Measurements from ENCODE around the gene PCNX2. TPM values are rescaled to one million over a fixed set of nuclear protein-coding genes. Genes with fewer than 3 reads are reported as not detected.
A peak's percentile ranks its signal among the peaks of the same experiment; 100 is the strongest.
"Not testable (repeated sequence)": the region's sequence is repeated elsewhere in the genome, so short reads cannot be mapped to it uniquely, and the experiment has no call there.

Gene PCNX2
- polyA plus RNA-seq, 1 donor from 2014 or later: 6.5 TPM

GRCh38 chr1:233193741-233194140 lies 101.8 kb downstream of the PCNX2 start:
- H3K4me1 Mint-ChIP-seq: peaks cover 0 to 1% (median 0%) of the 10 kb centered on the region in 3 donors
- H3K27ac Mint-ChIP-seq: peak overlapping the region in 1 of 3 donors; percentile 4
- no peaks in the 10 kb centered on the region for H3K27me3 Mint-ChIP-seq
- peaks cover 26% of the 10 kb centered on the region for H3K36me3 Mint-ChIP-seq
- peaks cover 0 to 16% (median 3%) of the 10 kb centered on the region in 3 donors for H3K9me3 Mint-ChIP-seq
- H3K4me3 Mint-ChIP-seq: no peak overlapping the region

DNA sequence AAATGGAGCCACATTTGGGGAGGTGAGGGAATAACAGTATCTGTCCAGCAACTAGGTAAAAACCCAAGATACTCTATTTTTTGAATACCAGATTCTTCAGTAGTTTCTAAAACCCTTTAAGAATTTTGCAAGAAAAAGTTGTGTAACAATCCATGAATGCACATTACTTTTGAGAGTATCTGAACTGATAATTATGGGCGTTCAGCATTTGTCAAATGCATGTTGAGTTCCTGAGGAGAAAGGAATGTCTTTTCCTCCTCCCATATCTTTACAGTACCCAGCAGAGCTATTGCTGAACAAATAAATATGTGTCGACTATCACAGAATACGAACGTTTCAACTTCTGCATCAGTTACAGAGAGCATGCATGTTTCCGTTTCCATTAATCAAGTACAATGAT lies 104.5 kb downstream of the PCNX2 start:
- H3K4me1 Mint-ChIP-seq: peaks cover 0 to 3% (median 0%) of the 10 kb centered on the region in 3 donors
- H3K27me3 Mint-ChIP-seq: no peaks in the 10 kb centered on the region
- no peak overlapping the region for H3K4me3 Mint-ChIP-seq
- peaks cover 26% of the 10 kb centered on the region for H3K36me3 Mint-ChIP-seq
- H3K9me3 Mint-ChIP-seq: peaks cover 0 to 11% (median 3%) of the 10 kb centered on the region in 3 donors
- H3K27ac Mint-ChIP-seq: no peak overlapping the region

GRCh38 chr1:233189526-233189925 lies 106.0 kb downstream of the PCNX2 start:
- Mint-ChIP-seq H3K27me3 (no peaks in the 10 kb centered on the region), H3K9me3 (peaks cover 0 to 8% (median 0%) of the 10 kb centered on the region in 3 donors), H3K27ac (no peak overlapping the region), H3K36me3 (peaks cover 21% of the 10 kb centered on the region), H3K4me1 (peaks cover 0 to 3% (median 0%) of the 10 kb centered on the region in 3 donors), H3K4me3 (no peak overlapping the region)

- Mint-ChIP-seq H3K4me3 (no peak overlapping the region), H3K27me3 (no peaks in the 10 kb centered on the region), H3K9me3 (no peaks in the 10 kb centered on the region), H3K36me3 (peaks cover 31% of the 10 kb centered on the region), H3K4me1 (peaks cover 0 to 2% (median 0%) of the 10 kb centered on the region in 3 donors), H3K27ac (no peak overlapping the region)
Measured at GRCh38 chr1:233188061-233188460, 107.5 kb downstream of the PCNX2 start.

DNA sequence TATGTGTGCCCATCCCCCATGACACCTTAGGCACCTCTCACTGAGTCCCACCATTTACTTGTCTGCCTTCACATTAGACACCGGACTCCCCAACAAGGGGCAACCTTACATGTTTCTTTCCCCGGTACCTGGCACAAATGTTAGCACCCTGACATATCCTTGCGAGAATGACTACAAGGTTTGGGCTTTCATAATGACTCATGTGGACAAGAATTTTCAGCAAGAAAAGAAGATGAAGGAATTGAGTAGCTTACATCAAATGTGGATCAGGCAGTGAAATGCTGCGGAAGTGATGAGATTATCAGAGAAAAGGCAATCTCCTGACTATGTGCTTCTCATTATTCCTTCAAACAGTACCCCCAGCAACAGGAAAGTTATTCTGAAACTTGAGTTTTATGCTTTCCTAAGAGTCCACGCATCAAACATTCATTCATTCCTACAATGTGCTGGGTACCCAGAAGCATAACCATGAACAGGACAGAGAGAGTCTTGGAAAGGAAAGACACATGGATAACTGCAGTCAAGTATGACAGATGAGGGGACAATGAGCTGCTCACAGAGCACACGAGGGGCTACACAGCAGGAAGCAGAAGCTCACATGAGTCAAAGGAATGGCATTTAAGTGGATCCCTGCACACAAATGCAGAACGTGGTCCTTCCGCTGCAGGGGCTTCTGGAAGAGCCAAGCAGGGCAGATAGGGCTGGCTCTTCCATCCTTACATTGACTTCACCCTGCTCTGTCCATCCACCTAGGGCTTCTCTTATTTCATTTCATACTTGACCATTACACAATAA lies 112.1 kb downstream of the PCNX2 start:
- peak overlapping the region in 1 of 3 donors; percentile 53 for H3K27ac Mint-ChIP-seq
- H3K4me1 Mint-ChIP-seq: peaks cover 10 to 14% (median 10%) of the 10 kb centered on the region in 3 donors
- H3K4me3 Mint-ChIP-seq: no peak overlapping the region
- peaks cover 25% of the 10 kb centered on the region for H3K36me3 Mint-ChIP-seq
- H3K9me3 Mint-ChIP-seq: peaks cover 0 to 7% (median 3%) of the 10 kb centered on the region in 3 donors
- H3K27me3 Mint-ChIP-seq: no peaks in the 10 kb centered on the region

DNA sequence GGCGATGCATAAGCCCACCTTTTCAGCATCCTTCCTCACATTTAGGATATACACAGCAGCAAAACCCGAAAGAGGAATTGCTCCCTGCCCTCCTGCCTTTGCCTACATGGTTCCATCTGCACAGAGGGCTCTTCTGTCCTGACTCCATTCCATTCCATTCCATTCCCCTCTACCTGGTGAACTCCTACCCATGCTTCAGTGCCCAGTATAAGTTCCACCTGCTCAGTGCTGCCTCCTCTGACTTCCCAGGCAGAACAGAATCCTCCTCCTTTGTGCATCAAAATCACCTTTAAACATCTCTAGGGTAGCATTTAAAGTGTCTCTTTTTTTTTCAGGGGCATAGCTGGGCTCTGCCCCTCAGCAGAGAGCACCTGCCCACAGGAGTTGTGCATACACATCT lies 112.9 kb downstream of the PCNX2 start:
- H3K4me1 Mint-ChIP-seq: peaks cover 10 to 14% (median 10%) of the 10 kb centered on the region in 3 donors
- H3K4me3 Mint-ChIP-seq: peak overlapping the region in 1 of 4 donors; percentile 19
- H3K27me3 Mint-ChIP-seq: no peaks in the 10 kb centered on the region
- H3K36me3 Mint-ChIP-seq: peaks cover 29% of the 10 kb centered on the region
- H3K27ac Mint-ChIP-seq: no peak overlapping the region
- H3K9me3 Mint-ChIP-seq: peaks cover 0 to 8% (median 3%) of the 10 kb centered on the region in 3 donors

DNA sequence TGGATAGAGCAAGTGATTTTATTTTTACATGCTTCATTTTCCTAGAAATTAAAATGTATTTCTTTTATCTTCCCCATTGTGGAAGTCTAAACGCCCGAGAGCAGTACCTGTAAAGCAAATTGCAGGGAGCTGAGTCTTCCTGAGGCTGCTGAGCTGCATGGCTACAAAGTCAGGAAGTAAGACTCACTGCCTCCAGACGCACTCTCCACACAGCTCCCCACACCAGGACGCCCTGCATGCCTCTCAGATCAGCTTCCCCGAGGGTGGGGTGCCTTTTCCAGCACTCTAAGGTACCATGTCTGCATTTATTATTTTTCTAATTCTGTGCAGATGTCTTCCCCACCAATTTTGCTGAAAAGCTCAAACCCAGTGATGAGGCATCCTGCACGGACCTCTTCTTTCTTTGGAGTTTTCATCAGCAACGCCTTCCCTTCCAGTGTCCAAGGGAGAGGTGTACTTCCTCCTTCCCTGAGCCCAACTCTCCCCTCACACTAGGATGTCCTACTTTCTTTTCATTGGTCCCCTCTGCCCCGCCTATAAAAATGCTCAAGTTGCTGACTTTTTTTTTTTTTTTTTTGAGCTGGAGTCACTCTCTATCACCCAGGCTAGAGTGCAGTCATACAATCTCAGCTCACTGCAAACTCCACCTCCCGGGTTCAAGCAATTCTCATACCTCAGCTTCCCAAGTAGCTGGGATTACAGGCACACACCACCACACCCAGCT lies 114.7 kb downstream of the PCNX2 start:
- H3K4me1 Mint-ChIP-seq: peaks cover 10 to 12% (median 10%) of the 10 kb centered on the region in 3 donors
- H3K27me3 Mint-ChIP-seq: no peaks in the 10 kb centered on the region
- peak overlapping the region in 1 of 3 donors; percentile 18 for H3K27ac Mint-ChIP-seq
- H3K9me3 Mint-ChIP-seq: peaks cover 0 to 14% (median 3%) of the 10 kb centered on the region in 3 donors
- H3K4me3 Mint-ChIP-seq: no peak overlapping the region
- peaks cover 33% of the 10 kb centered on the region for H3K36me3 Mint-ChIP-seq

- not testable (repeated sequence) for H3K27me3 Mint-ChIP-seq, H3K4me3 Mint-ChIP-seq, H3K27ac Mint-ChIP-seq
- Mint-ChIP-seq H3K4me1 (peaks cover 10 to 12% (median 10%) of the 10 kb centered on the region in 3 donors), H3K36me3 (peaks cover 32% of the 10 kb centered on the region), H3K9me3 (peaks cover 0 to 14% (median 3%) of the 10 kb centered on the region in 3 donors)
Measured at GRCh38 chr1:233179638-233180037, 115.9 kb downstream of the PCNX2 start.

DNA sequence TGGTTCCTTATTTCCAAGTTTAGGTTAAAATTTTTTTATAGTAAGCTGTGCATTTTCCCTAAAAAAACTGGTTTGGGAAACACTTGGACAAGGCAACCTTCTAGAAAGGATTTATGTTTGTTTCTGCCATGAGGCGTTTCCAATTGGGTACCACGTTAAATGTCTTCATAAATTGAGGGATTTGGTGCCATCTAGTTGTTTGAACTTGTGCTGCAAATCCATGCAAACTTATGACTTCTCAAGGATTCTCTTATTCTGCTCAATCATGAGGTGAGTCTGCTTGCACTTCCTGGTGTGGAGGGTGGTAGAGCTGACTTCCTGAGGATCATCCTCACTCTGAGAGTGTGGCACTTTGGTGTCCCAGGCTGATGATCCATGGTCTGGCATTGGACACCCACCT lies 123.3 kb downstream of the PCNX2 start:
- Mint-ChIP-seq H3K9me3 (peaks cover 0 to 2% (median 2%) of the 10 kb centered on the region in 3 donors), H3K4me1 (no peaks in the 10 kb centered on the region)

DNA sequence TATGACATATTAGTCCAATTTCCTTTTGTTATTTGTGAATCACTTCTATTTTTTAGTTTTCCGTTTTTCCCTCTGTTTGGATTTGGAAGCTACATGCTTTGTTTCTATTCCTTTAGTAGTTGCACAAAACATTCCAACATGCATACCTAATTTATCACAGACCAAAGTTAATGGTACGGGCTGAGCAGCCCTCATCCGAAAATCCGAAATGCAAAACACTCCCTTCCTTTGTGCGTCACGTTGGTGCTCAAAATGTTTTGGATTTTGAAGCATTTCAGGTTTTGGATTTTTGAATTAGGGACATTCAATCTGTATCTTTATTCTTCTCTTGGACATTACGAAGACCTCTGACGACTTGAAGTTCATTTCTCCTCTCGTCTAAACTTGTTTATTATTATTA lies 124.8 kb downstream of the PCNX2 start:
- Mint-ChIP-seq H3K27me3 (no peaks in the 10 kb centered on the region), H3K4me3 (no peak overlapping the region), H3K4me1 (no peaks in the 10 kb centered on the region), H3K27ac (no peak overlapping the region), H3K9me3 (peaks cover 0 to 4% (median 2%) of the 10 kb centered on the region in 3 donors), H3K36me3 (peaks cover 15% of the 10 kb centered on the region)

More for the DNA sequence above, 123.3 kb downstream of the PCNX2 start:
- Mint-ChIP-seq H3K27me3 (no peaks in the 10 kb centered on the region), H3K36me3 (peaks cover 12% of the 10 kb centered on the region), H3K4me3 (no peak overlapping the region), H3K27ac (no peak overlapping the region)

- Mint-ChIP-seq H3K36me3 (peaks cover 21% of the 10 kb centered on the region), H3K9me3 (peaks cover 2 to 25% (median 4%) of the 10 kb centered on the region in 3 donors), H3K27ac (no peak overlapping the region), H3K27me3 (no peaks in the 10 kb centered on the region), H3K4me1 (no peaks in the 10 kb centered on the region), H3K4me3 (no peak overlapping the region)
Measured at GRCh38 chr1:233168384-233168783, 127.1 kb downstream of the PCNX2 start.

DNA sequence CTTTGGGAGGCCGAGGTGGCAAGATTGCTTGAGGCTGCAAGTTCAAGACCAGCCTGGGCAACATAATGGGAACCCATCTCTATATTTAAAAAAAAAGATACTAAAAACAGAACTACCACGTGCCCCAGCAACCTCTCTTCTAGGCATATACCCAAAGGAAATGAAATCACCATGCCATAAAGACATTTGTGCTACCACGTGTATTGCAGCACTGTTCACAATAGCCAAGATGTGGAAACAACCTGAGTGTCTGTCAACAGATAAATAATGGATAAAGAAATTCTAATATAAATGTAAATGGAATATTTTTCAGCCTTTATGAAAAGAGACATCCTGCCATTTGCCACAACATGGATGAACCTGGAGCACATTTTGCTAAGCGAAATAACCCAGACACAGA lies 128.6 kb downstream of the PCNX2 start:
- Mint-ChIP-seq H3K27ac (no peak overlapping the region), H3K27me3 (no peaks in the 10 kb centered on the region), H3K4me1 (no peaks in the 10 kb centered on the region), H3K4me3 (no peak overlapping the region), H3K36me3 (peaks cover 17% of the 10 kb centered on the region), H3K9me3 (peaks cover 0 to 25% (median 4%) of the 10 kb centered on the region in 3 donors)

- H3K36me3 Mint-ChIP-seq: peaks cover 26% of the 10 kb centered on the region
- H3K27me3 Mint-ChIP-seq: no peaks in the 10 kb centered on the region
- no peak overlapping the region for H3K4me3 Mint-ChIP-seq
- peaks cover 0 to 25% (median 4%) of the 10 kb centered on the region in 3 donors for H3K9me3 Mint-ChIP-seq
- no peaks in the 10 kb centered on the region for H3K4me1 Mint-ChIP-seq
- H3K27ac Mint-ChIP-seq: no peak overlapping the region
Measured at GRCh38 chr1:233163696-233164095, 131.8 kb downstream of the PCNX2 start.

GRCh38 chr1:233158322-233158721 lies 137.2 kb downstream of the PCNX2 start:
- H3K4me3 Mint-ChIP-seq: no peak overlapping the region
- no peaks in the 10 kb centered on the region for H3K4me1 Mint-ChIP-seq
- no peaks in the 10 kb centered on the region for H3K27me3 Mint-ChIP-seq
- H3K27ac Mint-ChIP-seq: no peak overlapping the region
- no peaks in the 10 kb centered on the region for H3K9me3 Mint-ChIP-seq
- peaks cover 26% of the 10 kb centered on the region for H3K36me3 Mint-ChIP-seq

DNA sequence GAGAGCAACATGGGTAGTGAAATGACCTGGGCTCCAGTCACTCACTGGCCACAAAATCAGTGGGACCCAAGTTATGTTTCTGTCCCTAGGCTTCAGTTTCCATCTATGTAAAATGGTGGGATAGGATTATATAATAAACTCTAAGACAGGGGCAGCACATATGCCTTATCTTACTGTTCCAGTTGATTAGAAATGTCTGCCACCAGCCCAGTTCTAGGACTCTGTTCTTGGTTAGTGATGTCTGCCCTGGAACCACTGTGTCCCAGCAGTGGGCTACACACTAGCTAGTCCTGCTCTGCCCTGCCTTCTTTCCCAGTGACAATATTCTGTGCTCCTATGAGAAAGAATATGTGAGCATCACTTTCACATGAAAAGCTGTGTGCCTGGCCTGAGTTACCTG lies 138.3 kb downstream of the PCNX2 start:
- no peaks in the 10 kb centered on the region for H3K4me1 Mint-ChIP-seq
- no peak overlapping the region for H3K27ac Mint-ChIP-seq
- no peaks in the 10 kb centered on the region for H3K27me3 Mint-ChIP-seq
- H3K36me3 Mint-ChIP-seq: peaks cover 26% of the 10 kb centered on the region
- H3K9me3 Mint-ChIP-seq: no peaks in the 10 kb centered on the region
- no peak overlapping the region for H3K4me3 Mint-ChIP-seq

Measured in IgD-negative memory B cell (primary cell).